Vagina (tissue), 2 donors: ENCODE results near the gene CHD5.

ENCODE experiments used
- POLR2A ChIP-seq, 2 donors: fragments of 450-650 bp; IDR thresholded peaks; one replicate each; pipeline ENCODE4 v1.6.1; 2017; ENCODE audit warnings: antibody characterized with exemption in 2 of 2, mild to moderate bottlenecking in 2 of 2, moderate library complexity in 2 of 2
- TF ChIP-seq, protein P1 (sequence below), 3 experiments: fragments of 450-650 bp in 2 of 3; fragments of 200-600 bp in 1 of 3; sonication (generic) in 1 of 3; IDR thresholded peaks; one replicate each; pipeline ENCODE4 v1.5.1; 2017 to 2019; ENCODE audit warnings: antibody characterized with exemption in 3 of 3, mild to moderate bottlenecking in 2 of 3, moderate library complexity in 2 of 3

DNA sequence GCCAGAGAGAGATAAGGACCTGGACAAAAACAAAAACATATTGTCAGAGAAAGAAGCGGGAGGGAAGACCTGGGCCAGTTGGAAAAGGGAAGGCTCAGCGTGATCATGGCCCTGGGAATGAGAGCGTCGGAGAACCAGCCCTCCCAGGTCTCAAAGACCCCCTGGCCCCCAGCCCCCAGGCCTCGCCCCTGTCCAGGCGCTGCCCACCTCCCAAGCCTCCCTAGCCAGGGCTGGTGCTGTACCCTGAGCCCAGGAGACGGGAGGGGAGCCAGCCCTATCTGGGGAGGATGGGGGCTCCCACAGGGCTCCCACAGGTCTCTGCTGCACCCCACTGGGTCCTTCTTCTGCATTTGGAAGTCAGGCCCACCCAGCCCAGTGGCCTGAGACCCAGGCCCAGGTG, 15.1 kb downstream of the CHD5 start:
- TF ChIP-seq, protein P1, sequence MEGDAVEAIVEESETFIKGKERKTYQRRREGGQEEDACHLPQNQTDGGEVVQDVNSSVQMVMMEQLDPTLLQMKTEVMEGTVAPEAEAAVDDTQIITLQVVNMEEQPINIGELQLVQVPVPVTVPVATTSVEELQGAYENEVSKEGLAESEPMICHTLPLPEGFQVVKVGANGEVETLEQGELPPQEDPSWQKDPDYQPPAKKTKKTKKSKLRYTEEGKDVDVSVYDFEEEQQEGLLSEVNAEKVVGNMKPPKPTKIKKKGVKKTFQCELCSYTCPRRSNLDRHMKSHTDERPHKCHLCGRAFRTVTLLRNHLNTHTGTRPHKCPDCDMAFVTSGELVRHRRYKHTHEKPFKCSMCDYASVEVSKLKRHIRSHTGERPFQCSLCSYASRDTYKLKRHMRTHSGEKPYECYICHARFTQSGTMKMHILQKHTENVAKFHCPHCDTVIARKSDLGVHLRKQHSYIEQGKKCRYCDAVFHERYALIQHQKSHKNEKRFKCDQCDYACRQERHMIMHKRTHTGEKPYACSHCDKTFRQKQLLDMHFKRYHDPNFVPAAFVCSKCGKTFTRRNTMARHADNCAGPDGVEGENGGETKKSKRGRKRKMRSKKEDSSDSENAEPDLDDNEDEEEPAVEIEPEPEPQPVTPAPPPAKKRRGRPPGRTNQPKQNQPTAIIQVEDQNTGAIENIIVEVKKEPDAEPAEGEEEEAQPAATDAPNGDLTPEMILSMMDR (IDR thresholded peaks at IDR 0.05): no peak
- TF ChIP-seq POLR2A (IDR thresholded peaks at IDR 0.05): no peak
